Activated CD8-positive, alpha-beta memory T cell treated with anti-CD3 and anti-CD28 coated beads, Interleukin-2, amount 50 U/mL, for 4 hours (primary cell): ENCODE data around the gene ELOVL6.
A peak's percentile ranks its signal among the peaks of the same experiment; 100 is the strongest.
"Not testable (repeated sequence)": the region's sequence is repeated elsewhere in the genome, so short reads cannot be mapped to it uniquely, and the experiment has no call there.

ENCODE experiments used
- DNase-seq: peaks from one replicate; pipeline ENCODE4 v3.0.0-alpha.2; 2020

The ELOVL6 gene, protein sequence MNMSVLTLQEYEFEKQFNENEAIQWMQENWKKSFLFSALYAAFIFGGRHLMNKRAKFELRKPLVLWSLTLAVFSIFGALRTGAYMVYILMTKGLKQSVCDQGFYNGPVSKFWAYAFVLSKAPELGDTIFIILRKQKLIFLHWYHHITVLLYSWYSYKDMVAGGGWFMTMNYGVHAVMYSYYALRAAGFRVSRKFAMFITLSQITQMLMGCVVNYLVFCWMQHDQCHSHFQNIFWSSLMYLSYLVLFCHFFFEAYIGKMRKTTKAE

DNA sequence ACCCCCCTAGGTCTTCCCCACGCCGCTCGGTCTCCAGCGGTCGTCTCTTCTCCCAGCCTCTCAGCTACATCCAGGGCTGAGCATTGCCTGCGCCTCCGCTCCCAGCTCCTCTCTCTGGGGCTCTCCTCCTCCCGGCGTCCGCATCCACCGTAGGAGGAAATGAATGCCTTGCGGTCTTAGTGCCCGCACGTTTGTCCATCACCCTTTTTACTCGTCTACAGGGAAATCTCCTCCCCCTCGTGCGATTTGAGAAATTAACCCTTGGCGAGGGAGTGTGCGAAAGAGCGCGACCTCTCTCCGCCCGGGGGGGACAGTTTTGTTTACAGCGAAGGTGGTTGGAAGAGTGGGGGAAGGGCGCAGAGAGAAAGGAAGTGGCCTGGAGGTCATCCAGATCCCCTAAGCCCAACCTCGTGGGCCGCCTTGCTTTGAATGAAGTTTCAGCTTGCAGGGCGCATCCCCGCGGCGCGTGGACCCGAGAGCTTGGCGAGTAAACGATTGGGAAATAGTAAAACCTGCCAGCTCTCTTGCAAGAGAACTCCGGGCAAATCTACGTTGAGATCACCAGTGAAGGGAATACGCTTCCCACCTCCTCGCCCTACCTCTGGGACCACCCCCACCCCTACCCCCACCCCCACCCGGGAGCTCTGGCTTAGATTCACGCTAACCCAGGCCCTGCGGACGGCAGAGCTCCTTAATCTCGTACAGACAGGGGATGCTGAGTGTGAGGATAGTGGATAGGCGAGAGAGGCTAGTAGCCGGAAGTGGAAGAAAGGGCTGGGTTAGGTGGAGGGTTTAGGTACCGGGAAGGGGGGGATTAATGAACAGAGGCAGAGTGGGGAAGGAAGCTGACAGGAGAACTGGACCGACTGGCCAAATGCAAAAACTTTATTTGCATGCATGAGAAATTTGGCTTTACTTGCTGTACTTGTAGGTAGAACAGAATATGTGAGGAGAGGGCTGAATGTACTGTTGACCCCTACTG is at the start of gene ELOVL6:
TSS of gene ELOVL6 (minus strand) at position 181 of the 982 bp plus-strand sequence. CDS start 280 bp downstream, outside the sequence.
- DNase-seq, result peak; percentile 22

DNA sequence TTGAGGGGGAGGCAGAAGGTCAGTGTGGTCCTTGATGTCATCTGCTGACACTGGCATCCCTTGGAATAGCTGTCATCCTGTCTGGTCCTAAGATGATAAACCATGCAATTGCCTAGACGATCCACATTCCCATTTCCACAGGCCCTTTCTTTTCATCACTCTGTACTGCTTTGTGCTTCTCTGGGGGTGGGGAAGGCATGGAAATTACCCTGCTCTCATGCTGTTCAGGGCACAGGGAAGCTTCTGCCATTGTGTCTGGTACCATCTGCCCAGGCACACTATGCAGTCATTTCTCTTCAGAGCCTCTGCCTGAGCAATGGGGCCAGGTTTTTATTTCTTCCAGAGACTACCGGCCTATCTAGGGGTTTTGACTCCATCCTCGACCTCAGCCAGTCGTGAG is 49.7 kb upstream of the ELOVL6 start:
- DNase-seq, result no peak

DNA sequence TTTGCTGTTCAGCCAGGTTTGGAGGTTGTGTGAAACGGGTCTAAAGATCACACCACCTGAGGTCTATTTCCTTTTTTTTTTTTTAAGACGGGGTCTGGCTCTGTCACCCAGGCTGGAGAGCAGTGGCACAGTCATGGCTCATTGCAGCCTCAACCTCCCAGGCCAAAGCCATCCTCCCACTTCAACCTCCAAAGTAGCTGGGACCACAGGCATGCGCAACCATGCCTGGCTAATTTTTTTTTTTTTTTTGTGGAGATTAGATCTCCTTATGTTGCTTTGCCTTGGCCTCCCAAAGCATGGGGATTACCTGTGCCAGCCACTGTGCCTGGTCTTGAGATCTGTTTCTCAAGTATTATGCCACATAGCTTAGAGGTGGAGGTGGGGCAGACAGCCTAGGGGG is 49.2 kb upstream of the ELOVL6 start:
- no peak for DNase-seq

DNA sequence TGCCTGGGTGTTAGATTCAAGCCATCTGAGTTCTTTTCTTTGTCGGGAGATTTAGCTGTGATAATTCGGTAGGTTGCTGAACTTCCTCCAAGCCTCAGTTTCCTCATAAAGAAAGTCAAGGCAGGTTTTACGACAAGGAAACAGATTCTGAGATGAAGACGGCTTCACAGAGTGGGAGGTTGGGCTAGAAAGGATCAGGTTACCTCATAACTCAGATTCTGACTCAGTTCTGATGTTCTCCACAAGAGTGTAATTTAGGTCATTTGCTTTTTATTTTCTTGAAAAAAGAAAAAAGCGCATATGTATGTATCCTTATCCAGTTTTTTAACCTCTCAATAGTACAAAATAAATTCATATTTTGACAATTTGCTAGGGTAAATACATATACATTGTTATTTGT is 47.2 kb upstream of the ELOVL6 start:
- DNase-seq, result no peak

DNA sequence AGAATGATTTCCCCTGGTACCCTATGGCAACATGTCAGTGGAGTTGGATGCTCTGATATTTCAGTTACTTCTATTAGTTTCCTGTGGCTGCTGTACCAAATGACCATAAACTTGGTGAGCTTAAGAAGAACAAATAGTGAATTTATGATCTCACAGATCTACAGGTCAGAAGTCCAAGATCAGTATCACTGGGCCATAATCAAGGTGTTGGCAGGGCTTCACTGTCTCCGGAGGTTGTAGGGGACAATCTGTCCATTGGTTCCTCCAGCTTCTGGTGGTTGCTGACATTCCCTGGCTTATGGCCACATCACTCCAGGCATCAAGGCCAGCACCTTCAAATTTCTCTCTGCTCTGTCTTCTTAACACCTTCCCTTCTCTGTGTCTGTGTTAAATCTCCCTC is 37.9 kb upstream of the ELOVL6 start:
- DNase-seq, result no peak

DNA sequence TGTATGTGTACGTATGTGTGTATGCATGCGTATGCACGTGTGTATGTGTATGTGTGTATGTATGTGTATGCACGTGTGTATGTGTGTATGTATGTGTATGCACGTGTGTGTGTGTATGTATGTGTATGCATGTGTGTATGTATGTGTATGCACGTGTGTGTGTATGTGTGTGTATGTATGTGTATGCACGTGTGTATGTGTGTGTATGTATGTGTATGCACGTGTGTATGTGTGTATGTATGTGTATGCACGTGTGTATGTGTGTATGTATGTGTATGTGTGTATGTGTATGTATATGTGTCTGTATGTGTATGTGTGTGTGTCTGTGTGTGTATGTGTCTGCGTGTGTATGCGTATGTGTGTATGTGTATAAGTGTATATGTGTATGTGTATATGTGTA is 35.2 kb upstream of the ELOVL6 start:
- DNase-seq, result not testable (repeated sequence)

DNA sequence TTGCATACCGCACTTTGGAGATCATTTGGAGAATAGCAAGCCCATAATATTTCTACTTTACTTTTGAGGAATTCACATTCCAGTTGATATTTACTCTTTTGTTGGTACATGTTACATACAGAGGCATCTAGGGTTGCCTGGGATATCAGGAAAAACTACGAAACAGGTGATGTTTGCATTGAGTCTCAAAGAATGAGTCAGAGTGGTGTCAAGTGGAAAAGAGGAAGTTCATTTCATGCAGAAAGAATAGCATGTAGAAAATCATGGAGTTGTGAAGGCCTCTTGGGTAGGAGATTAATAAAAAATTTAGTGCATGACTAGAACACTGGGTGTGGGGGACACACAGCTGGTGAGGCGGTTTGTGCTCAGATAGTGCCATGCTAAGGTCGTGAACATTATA is 33.5 kb upstream of the ELOVL6 start:
- DNase-seq, result no peak

DNA sequence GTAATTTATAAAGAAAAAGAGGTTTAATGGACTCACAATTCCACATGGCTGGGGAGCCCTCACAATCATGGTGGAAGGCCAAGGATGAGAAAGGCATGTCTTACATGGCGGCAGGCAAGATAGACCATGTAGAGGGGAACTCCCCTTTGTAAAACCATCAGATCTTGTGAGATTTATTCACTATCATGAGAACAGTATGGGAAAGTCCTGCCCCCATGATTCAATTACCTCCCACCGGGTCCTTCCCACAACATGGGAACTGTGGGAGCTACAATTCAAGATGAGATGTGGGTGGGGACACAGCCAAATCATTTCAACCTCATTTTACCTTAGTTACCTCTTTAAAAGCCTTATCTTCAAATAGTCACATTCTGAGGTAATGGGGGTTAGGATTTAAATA is 30.9 kb upstream of the ELOVL6 start:
- no peak for DNase-seq

DNA sequence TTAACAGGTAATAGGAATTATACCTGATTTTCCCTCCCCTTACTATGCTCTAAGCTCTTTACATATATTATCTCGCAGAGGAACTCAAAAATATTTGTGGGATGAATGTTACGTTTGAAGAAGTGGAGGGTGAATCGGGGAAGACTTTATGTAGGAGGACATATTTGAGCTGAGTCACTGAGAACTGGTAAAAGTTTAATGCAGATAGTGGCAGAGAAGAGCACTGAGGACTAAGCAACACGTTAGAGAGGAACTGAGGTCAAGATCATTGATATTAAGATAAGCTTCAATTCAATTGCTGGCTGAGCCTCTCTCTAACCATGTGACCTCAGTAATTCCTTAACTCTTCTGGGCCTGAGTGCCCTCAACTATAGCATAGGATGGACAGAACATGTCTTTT is 26.4 kb upstream of the ELOVL6 start:
- DNase-seq, result no peak

DNA sequence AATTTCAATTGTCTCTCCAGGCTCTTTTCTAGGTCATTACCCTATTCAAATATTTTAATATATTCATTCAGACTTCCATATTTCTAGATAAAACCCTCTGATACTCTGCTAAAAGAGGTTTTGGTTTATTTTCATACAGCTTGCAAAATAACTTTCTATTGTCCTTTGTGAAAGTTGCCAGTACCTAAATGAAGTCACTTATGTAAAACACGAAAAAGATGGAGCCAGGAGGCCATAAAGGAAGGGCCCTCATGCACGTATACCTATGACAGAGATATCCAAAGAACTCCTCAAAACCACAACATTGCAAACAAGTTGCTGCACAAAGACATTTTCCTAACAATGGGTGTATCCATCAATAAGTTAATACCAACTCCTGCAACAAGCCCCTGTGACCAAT is 25.7 kb upstream of the ELOVL6 start:
- no peak for DNase-seq

DNA sequence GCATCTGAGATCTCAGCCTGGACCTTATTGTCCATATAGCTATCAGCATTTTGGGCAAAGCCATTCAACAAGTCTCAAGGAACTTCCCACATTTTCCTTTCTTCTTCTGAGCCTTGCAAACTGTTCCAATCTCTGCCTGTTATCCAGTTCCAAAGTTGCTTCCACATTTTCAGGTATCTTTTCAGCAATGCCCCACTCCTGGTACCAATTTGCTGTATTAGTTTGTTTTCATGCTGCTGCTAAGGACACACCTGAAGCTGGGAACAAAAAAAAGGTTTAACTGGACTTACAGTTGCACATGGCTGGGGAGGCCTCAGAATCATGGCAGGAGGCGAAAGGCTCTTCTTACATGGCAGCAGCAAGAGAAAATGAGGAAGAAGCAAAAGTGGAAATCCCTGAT is 20.5 kb upstream of the ELOVL6 start:
- DNase-seq, result not testable (repeated sequence)

DNA sequence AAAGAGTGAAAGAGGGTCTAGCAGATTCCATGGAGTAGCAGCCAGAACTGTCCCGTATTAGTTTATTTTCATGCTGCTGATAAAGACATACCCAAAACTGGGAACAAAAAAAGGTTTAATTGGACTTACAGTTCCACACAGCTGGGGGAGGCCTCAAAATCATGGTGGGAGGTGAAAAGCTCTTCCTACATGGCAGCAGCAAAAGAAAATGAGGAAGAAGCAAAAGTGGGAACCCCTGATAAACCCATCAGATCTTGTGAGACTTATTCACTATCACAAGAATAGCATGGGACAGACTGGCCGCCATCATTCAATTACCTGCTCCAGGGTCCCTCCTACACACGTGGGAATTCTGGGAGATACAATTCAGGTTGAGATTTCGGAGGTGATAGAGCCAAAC is 18.8 kb upstream of the ELOVL6 start:
- DNase-seq, result not testable (repeated sequence)

DNA sequence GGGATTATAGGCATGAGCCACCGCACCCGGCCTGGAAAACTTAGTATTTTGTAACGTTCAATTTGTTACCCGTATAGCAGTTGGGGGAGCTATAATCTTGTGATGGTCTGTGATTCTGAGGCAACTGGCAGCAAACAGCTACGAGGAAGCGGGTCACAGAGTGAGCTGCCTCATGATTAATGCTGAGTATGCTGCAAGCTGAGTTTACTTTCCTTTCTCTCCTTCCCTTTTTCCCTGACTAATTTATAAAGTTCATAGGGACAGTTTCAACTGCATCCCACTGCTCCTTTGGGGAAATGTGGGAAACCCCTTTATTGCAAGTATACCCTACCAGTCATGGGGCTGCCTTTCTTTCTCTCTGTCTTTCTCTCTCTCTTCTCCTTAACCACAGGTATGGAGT is 17.7 kb upstream of the ELOVL6 start:
- no peak for DNase-seq

DNA sequence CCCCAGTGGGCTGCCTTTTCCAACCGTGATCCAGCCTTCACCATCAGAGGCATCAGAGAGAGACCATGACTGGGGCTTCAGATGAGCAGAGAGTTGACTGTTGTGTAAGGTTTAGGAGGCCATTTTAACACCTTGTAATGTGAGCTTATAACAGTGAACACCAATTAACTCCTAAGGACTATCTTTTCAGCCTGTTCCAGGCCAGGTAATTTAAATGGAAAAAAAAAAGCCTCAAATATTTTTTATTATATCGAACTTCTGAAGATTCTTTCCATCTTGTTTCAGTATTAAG is 13.3 kb upstream of the ELOVL6 start:
- DNase-seq, result no peak

DNA sequence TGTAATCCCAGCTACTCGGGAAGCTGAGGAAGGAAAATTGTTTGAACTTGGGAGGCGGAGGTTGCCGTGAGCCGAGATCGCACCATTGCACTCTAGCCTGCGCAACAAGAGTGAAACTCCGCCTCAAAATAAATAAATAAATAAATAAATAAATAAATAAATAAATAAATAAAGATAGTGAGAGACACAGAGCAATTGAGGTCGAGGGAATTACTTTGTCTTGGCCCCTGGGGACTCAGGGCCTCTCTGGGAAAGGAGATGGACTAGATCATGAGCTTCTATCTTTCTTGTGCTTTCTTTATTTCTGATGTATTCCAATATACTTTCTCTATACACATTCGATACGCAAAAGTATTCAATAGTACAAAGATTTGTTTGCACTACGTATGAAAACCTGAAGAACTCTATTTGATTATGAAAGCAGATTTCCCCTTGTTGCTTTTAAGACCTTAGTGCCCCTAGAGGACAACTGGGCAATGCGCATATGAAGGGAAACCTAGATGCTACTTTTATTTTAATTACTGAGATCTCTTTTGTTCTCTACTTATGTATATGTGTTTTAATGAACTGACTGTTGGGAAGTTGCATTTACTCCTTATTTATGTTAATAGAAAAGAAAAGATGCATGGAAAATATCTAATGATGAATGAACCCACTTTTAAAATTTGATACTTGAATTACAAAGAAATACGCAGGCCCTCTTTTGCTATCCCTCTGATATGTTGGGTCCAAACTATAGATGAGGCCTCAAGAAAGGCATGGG is 12.8 kb upstream of the ELOVL6 start:
- peak; percentile 21 for DNase-seq

DNA sequence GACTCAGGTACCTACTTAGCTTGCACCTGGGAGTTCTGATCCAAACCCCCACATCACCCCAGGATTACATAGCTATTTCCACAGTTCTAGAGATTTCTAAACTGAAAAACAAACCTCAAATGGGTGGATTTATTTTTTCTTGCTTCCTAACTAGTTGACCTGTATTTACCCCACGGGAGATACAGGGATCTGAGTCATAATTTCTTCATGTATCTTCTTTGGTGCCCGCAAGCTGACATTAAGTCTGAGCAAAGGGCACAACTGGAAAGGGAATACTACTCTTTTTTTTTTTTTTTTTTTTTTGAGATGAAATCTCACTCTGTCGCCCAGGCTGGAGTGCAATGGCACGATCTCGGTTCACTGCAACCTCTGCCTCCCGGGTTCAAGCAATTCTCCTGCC is 10.0 kb upstream of the ELOVL6 start:
- no peak for DNase-seq

DNA sequence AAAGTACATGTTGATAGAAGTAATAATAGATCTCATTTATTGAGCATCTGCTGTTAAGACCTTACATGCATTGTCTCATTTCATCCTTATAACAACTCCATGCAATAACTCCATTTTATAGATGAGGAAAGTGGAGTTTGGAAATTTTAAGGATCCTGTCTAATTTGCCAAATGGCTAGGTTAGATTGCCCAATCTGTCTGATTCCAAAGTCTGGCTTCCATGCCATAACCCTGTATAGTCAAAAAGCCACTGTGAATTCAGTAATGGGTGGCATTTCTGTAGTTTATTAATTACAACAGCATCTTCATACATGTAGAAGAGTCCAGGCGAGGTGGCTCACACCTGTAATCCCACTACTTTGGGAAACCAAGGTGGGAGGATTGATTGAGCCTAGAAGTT is 8.8 kb upstream of the ELOVL6 start:
- DNase-seq, result no peak

DNA sequence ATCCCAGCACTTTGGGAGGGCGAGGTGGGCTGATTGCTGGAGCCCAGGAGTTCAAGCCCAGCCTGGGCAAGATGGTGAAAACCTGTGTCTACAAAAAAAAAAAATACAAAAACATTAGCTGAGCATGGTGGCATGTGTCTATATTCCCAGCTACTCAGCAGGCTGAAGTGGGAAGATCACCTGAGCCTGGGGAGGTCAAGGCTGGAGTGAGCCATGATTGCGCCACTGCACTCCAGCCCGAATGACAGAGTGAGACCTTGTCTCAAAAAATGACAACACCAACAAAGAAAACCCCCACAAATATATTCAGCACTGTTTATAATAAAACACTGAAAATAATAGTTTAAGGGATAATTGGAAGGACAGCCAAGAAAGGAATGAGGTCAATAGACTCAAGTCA is 3.6 kb upstream of the ELOVL6 start:
- no peak for DNase-seq

DNA sequence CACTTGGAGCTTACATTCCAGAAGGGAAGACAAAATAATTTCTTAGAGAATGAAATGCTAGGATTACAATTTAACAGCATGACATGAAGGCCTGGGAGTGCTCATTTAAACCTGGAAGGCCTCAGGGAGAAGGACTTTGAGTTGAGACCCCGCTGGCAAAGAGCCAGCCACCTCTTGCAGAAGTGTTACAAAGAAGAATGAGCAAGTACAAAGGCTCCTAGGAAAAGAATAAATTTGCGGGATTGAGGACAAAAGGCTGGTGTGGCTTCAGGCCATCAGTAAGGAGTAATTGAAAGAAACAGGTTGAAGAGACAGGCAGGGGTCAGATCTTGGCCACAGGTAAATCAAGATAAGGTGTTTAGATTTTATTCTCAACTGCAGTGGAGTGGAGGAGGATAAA is 3.1 kb upstream of the ELOVL6 start:
- no peak for DNase-seq

DNA sequence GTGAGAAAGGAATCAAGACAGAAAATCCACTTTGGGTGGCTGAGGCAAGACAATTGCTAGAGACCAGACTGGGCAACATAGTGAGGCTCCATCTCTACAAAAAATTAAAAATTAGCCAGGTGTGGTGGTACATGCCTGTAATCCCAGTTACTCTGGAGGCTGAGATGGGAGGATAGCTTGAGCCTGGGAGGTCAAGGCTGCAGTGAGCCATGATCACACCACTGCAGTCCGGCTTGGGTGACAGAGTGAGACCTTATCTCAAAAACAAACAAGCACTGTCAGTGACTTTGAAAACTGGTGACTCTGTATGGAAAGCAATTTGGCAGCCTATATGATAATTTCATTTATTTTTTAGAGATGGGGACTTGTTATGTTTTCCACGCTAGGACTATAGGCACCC is 2.3 kb upstream of the ELOVL6 start:
- no peak for DNase-seq

DNA sequence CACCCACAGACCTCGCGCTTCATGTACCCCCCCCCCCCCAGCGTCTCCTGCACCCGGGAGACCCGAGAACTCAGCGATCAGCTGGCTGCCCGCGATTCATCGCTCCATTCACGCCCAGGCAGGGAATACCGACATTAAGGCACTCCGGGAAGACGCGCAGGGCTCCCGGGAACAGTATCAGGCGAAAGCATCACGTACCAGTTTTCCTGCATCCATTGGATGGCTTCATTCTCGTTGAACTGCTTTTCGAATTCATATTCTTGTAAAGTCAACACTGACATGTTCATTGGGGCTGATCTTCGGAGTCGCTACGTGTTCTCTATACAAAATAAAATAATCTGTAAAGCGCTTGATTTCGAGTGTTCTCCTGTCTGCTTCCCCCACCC is 373 bp downstream of the ELOVL6 start:
- no peak for DNase-seq

DNA sequence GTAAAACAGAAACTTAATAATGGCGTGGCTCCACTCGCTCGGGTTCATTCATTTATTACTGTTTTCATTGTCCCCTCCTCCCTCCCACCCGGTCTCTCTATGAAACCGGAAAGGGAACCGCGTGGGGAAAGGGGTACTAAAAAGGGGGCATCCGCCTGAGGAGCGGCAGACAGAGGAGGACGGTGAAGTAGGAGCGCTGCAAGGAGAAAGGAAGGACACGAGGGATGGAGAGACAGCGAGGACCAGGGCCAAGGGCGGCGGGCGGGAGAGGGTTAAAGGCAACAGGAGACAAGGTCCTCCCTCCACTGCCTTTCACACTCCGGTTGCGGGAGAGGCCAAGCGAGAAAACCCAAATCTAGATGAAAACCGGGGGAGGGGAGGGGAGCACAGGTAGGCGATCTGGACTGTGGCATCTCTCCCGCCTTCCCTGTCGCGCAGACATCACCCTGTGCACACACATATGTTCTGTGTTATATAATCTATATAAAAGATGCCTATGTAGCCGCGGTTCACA is 829 bp downstream of the ELOVL6 start:
- peak; percentile 37 for DNase-seq

DNA sequence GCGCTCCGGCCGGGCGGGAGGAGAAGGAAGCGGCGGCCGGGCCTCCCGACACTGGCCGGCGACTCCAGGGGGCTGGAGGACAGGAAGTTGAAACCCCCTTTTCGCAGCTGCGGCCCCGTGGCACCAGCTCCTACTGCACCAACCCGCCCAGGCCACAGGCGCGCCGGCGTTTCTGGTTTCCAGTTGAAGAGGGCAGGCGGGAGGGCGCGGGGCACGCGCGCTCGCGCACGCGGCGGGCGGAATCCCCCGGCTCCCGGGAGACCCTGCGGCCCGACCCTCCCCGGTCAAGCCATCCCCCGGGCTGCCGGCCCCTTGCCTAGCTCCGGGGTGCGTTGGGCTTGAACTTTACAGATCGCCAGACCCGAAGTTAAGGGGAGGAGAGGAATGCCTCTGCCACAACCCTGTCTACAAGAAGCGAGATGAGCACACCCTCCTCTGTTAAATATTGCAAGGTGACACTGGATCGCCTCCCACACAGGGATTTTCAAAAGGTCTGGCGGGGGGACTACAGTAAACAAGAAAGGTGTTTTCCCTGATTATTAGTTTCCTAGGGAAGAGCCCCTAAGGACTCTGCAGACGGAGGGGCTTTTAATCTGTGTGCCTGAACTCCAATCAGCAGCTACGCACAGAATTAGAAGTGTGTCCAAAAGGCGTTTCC is 1.4 kb downstream of the ELOVL6 start:
- peak; percentile 68 for DNase-seq
